Spleen (tissue), 11 donors: ENCODE measurements around the gene C12orf42. TPM values are rescaled to one million over a fixed set of nuclear protein-coding genes. Genes with fewer than 3 reads are reported as not detected.

Experiments
- DNase-seq: peaks from one replicate; pipeline ENCODE4 v3.0.0-alpha.2; 2020
- H3K27ac ChIP-seq, 8 donors: fragments of 200-600 bp; sonication (generic) in 7 of 8; 1 replicate in 4 of 8; 2 replicates in 4 of 8; pipeline versions ENCODE4 v1.5.0 to v1.8.0; 2016 to 2021; ENCODE audit warnings: inconsistent platforms in 4 of 8, mild to moderate bottlenecking in 4 of 8, moderate library complexity in 1 of 8
- H3K27me3 ChIP-seq, 7 donors: fragments of 200-600 bp; sonication (generic) in 6 of 7; replicated peaks in 1 of 7; 1 replicate in 4 of 7; 2 replicates in 3 of 7; pipeline versions ENCODE4 v1.5.0 to v1.8.0; 2016 to 2021; ENCODE audit warnings: inconsistent platforms in 3 of 7, mild to moderate bottlenecking in 1 of 7
- H3K36me3 ChIP-seq, 6 donors: fragments of 200-600 bp; sonication (generic) in 5 of 6; 1 replicate in 4 of 6; 2 replicates in 2 of 6; pipeline versions ENCODE4 v1.5.0 to v1.8.0; 2016 to 2021; ENCODE audit warnings: inconsistent platforms in 2 of 6
- H3K4me1 ChIP-seq, 6 donors: fragments of 200-600 bp; sonication (generic) in 5 of 6; 1 replicate in 3 of 6; 2 replicates in 3 of 6; pipeline versions ENCODE4 v1.5.0 to v1.8.0; 2016 to 2021; ENCODE audit warnings: inconsistent platforms in 3 of 6
- H3K4me3 ChIP-seq, 8 donors: fragments of 200-600 bp; sonication (generic) in 7 of 8; 1 replicate in 4 of 8; 2 replicates in 4 of 8; pipeline versions ENCODE4 v1.5.0 to v1.8.0; 2016 to 2021; ENCODE audit warnings: inconsistent platforms in 4 of 8, mild to moderate bottlenecking in 4 of 8, moderate library complexity in 2 of 8
- H3K9me3 ChIP-seq, 8 donors: fragments of 200-600 bp; sonication (generic) in 7 of 8; 1 replicate in 4 of 8; 2 replicates in 4 of 8; pipeline versions ENCODE4 v1.5.0 to v1.8.0; 2016 to 2021; ENCODE audit warnings: inconsistent platforms in 4 of 8
- POLR2A ChIP-seq, 3 donors: fragments of 450-650 bp; IDR thresholded peaks; one replicate each; pipeline ENCODE4 v1.5.1; 2017; ENCODE audit warnings: antibody characterized with exemption in 3 of 3, mild to moderate bottlenecking in 1 of 3
- POLR2AphosphoS5 ChIP-seq, 3 donors: sonication (generic); formaldehyde crosslinking; IDR thresholded peaks; one replicate each; pipeline ENCODE4 v1.5.1; 2017; ENCODE audit warnings: antibody characterized with exemption in 3 of 3
- WGBS, 5 donors: extraction: QIAGEN DNeasy Blood & Tissue Kit in 3 of 5; methylation state at CpG; one replicate each; pipeline versions ENCODE4 v1.1.5 to v1.1.7; 2013 to 2018; 5-methylcytosine and 5-hydroxymethylcytosine counted together
- intact Hi-C: fragments of 100-400 bp; cut with DNase I; formaldehyde crosslinking; loops from one replicate; pipeline ENCODE4 v1.15.0; 2023; ENCODE audit warnings: low total_unique reads
- polyA plus RNA-seq, 3 donors: library from polyadenylated mRNA; stranded (reverse); fragments of 200-250 nt; gene quantifications; one replicate each; pipeline ENCODE4 v1.2.1, GENCODE V29; 2013
- total RNA-seq, 7 donors: library from RNA; depleted of rRNA in 3 of 7; stranded (reverse); fragments of >200 nt in 3 of 7; fragmentation: NEBNext Ultra II Directional in 4 of 7; extraction: Animal tissue kit (Norgen Biotek cat#: 25700) in 4 of 7; gene quantifications; one replicate each; pipeline versions ENCODE4 v1.1.0 to v1.2.1, GENCODE V29; 2016 to 2021
- TF ChIP-seq, protein P1 (sequence below), 11 experiments: fragments of 200-600 bp in 7 of 11; fragments of 450-650 bp in 4 of 11; sonication (generic) in 4 of 11; IDR thresholded peaks in 8 of 11; conservative IDR thresholded peaks in 3 of 11; 1 replicate in 7 of 11; 2 replicates in 4 of 11; pipeline versions ENCODE4 v1.4.0 to v1.8.0; 2016 to 2021; ENCODE audit warnings: antibody characterized with exemption in 11 of 11, inconsistent platforms in 4 of 11, mild to moderate bottlenecking in 1 of 11
- donor health status: healthy with polysubstance abuse.
- donor health status: DM: no; HTN: no; CAD: no; lungs with moderate emphysema.
- donor health status: DM: no; HTN: no; CAD: no.
- donor health status: Bipolar disorder and iron deficiency.
- donor health status: healthy.
- donor health status: DM: no; HTN: no; CAD: no.
- donor health status: DM: yes; HTN: yes; CAD: no.

Gene C12orf42
- total and polyA plus RNA-seq, 10 donors: 3.7 to 18.1 (median 11.9) TPM

DNA sequence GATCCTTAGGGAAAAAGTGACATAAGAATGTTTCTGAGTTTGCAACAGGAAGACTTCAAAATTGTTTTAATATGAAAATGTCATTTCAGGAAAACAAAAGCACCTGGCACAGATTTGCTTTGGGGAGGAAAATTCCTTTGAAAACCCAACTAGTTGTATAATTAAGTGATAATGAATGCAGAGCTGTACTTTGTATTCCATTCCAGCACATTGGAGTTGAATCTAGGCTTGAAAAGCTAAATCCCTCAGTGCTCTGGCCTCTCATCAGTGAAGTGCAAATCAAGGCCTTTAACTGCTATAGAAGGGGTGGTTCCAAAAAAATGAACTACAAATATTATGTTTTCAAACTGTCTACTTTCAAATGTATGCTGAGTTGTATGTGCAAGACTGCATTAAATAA lies 19.6 kb upstream of the C12orf42 start:
- Histone ChIP-seq H3K36me3 (no peaks in the 10 kb centered on the region), H3K27ac (no peak overlapping the region), H3K9me3 (peaks cover 0 to 3% (median 0%) of the 10 kb centered on the region in 8 donors), H3K4me1 (no peaks in the 10 kb centered on the region), H3K27me3 (no peaks in the 10 kb centered on the region), H3K4me3 (no peak overlapping the region)
- no peak for DNase-seq
- intact Hi-C loops: no loop called here
- no peak for TF ChIP-seq POLR2A (IDR thresholded peaks at IDR 0.05)
- TF ChIP-seq, protein P1, sequence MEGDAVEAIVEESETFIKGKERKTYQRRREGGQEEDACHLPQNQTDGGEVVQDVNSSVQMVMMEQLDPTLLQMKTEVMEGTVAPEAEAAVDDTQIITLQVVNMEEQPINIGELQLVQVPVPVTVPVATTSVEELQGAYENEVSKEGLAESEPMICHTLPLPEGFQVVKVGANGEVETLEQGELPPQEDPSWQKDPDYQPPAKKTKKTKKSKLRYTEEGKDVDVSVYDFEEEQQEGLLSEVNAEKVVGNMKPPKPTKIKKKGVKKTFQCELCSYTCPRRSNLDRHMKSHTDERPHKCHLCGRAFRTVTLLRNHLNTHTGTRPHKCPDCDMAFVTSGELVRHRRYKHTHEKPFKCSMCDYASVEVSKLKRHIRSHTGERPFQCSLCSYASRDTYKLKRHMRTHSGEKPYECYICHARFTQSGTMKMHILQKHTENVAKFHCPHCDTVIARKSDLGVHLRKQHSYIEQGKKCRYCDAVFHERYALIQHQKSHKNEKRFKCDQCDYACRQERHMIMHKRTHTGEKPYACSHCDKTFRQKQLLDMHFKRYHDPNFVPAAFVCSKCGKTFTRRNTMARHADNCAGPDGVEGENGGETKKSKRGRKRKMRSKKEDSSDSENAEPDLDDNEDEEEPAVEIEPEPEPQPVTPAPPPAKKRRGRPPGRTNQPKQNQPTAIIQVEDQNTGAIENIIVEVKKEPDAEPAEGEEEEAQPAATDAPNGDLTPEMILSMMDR (IDR thresholded peaks at IDR 0.05 in 8 of 11, conservative IDR thresholded peaks at IDR 0.05 in 3 of 11): no peak
- no peak for TF ChIP-seq POLR2AphosphoS5 (IDR thresholded peaks at IDR 0.05)

GRCh38 chr12:103513875-103514274 lies 18.1 kb upstream of the C12orf42 start:
- Histone ChIP-seq H3K27me3 (no peaks in the 10 kb centered on the region), H3K36me3 (no peaks in the 10 kb centered on the region), H3K4me1 (no peaks in the 10 kb centered on the region), H3K4me3 (no peak overlapping the region), H3K9me3 (peaks cover 0 to 3% (median 0%) of the 10 kb centered on the region in 8 donors), H3K27ac (no peak overlapping the region)
- WGBS, 5 donors: 66 to 75% (median 71%) methylated on average over 3 of the region's 3 CpGs
- no peak for DNase-seq
- TF ChIP-seq, protein P1 (IDR thresholded peaks at IDR 0.05 in 8 of 11, conservative IDR thresholded peaks at IDR 0.05 in 3 of 11): no peak
- TF ChIP-seq POLR2AphosphoS5 (IDR thresholded peaks at IDR 0.05) (no peak), POLR2A (IDR thresholded peaks at IDR 0.05) (no peak)
- intact Hi-C loops: no loop called here

- 63 to 73% (median 70%) methylated on average over 9 of the region's 9 CpGs for WGBS, 5 donors
These were observed 9.8 kb upstream of the C12orf42 start for GRCh38 chr12:103505371-103506236.

DNA sequence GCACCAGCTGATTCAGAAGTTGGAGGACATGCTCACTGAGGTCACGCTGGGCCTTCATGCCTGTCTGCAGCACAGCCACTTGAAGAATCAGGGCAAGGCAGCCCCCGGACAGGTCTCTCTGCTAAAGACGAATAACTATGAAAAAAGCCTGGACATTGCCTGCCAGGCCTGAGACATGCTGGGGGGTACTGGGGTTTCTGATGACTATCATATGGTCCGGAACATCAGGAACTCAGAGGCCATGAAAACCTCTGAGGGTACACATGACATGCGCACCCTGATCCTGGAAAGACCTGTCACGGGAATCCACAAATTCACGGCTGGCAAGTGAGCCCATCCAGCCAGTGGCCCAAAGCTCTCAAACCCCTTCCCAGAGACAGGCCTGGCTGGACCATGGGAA lies 8.8 kb upstream of the C12orf42 start:
- H3K27ac ChIP-seq: no peak overlapping the region
- H3K36me3 ChIP-seq: no peaks in the 10 kb centered on the region
- H3K4me3 ChIP-seq: no peak overlapping the region
- no peaks in the 10 kb centered on the region for H3K4me1 ChIP-seq
- intact Hi-C loops: no loop called here
- no peaks in the 10 kb centered on the region for H3K9me3 ChIP-seq
- WGBS, 5 donors: 92 to 96% (median 93%) methylated on average over 4 to 7 of the region's 7 CpGs
- peak; percentile 55 for DNase-seq
- no peak for TF ChIP-seq POLR2AphosphoS5 (IDR thresholded peaks at IDR 0.05)
- H3K27me3 ChIP-seq: no peaks in the 10 kb centered on the region

More at GRCh38 chr12:103505371-103506236, 9.8 kb upstream of the C12orf42 start:
- intact Hi-C loops: no loop called here
- H3K27ac ChIP-seq: no peak overlapping the region
- no peaks in the 10 kb centered on the region for H3K27me3 ChIP-seq
- H3K4me3 ChIP-seq: no peak overlapping the region
- no peaks in the 10 kb centered on the region for H3K36me3 ChIP-seq
- H3K4me1 ChIP-seq: no peaks in the 10 kb centered on the region
- no peak for DNase-seq
- TF ChIP-seq POLR2A (IDR thresholded peaks at IDR 0.05) (no peak), POLR2AphosphoS5 (IDR thresholded peaks at IDR 0.05) (no peak)
- TF ChIP-seq, protein P1 (IDR thresholded peaks at IDR 0.05 in 8 of 11, conservative IDR thresholded peaks at IDR 0.05 in 3 of 11): no peak
- no peaks in the 10 kb centered on the region for H3K9me3 ChIP-seq
